ENCODE measurements around the gene CHN2. TPM values are rescaled to one million over a fixed set of nuclear protein-coding genes. Genes with fewer than 3 reads are reported as not detected.

Gene CHN2
- total and polyA plus RNA-seq, 2 donors (not counting 1 experiment from before 2014, with no cell fraction given): 0.86 to 1.4 TPM

GRCh38 chr7:29322023-29322712 is 127.6 kb downstream of the CHN2 start:
- WGBS (ENCODE audit: insufficient coverage): 88% methylated on average over 1 of the region's 3 CpGs
- ChIA-PET POLR2A (interaction anchor here (0.7 kb wide), 1 partner anchor 659 kb away, joined by 5 read pairs; no protein-coding TSS in a partner anchor), CTCF (no interaction called here)

More at GRCh38 chr7:29322023-29322712, 127.6 kb downstream of the CHN2 start:
- Histone ChIP-seq H3K4me1 (ENCODE audit: control insufficient read depth in 2 of 2, insufficient read depth in 2 of 2, low read length in 2 of 2) (peaks cover 10 to 16% of the 10 kb centered on the region in 2 donors), H3K36me3 (replicated peaks in 1 of 2; ENCODE audit: control extremely low read depth in 1 of 2, control insufficient read depth in 1 of 2, extremely low read depth in 1 of 2, insufficient read depth in 2 of 2, low read length in 1 of 2) (no peaks in the 10 kb centered on the region), H3K4me2 (replicated peaks; ENCODE audit: low read depth, low read length, poor library complexity, severe bottlenecking) (no peak overlapping the region), H4K20me1 (ENCODE audit: control insufficient read depth, insufficient read depth, low read length, poor library complexity, severe bottlenecking) (no peaks in the 10 kb centered on the region), H3K27ac (ENCODE audit: low read length in 2 of 2) (no peak overlapping the region), H2AFZ (ENCODE audit: insufficient read depth, low read depth, low read length, poor library complexity, severe bottlenecking) (no peak overlapping the region), H3K27me3 (replicated peaks in 1 of 4; ENCODE audit: control extremely low read depth in 1 of 4, control insufficient read depth in 3 of 4, insufficient read depth in 4 of 4, low read length in 3 of 4) (peaks cover 0 to 5% (median 0%) of the 10 kb centered on the region in 4 experiments), H3K79me2 (ENCODE audit: control insufficient read depth, insufficient read depth, low read length) (no peaks in the 10 kb centered on the region), H3K4me3 (ENCODE audit: control extremely low read depth in 1 of 5, extremely low read depth in 1 of 5, insufficient read depth in 1 of 5, low read depth in 2 of 5, low read length in 4 of 5) (no peak overlapping the region), H3K9ac (ENCODE audit: low read length) (no peak overlapping the region), H3K9me3 (ENCODE audit: control extremely low read depth in 1 of 3, control insufficient read depth in 2 of 3, insufficient read depth in 1 of 3, low read length in 2 of 3) (no peaks in the 10 kb centered on the region)
- Mint-ChIP-seq H3K4me3 (no peak overlapping the region), H3K9me3 (ENCODE audit: insufficient read depth) (no peaks in the 10 kb centered on the region), H3K27ac (no peak overlapping the region), H3K27me3 (peaks cover 10% of the 10 kb centered on the region), H3K4me1 (peaks cover 18% of the 10 kb centered on the region)
- no peak for TF ChIP-seq CTCF (IDR thresholded peaks at IDR 0.05)
- no peak for TF ChIP-seq EZH2 (IDR thresholded peaks at IDR 0.05; ENCODE audit: borderline replicate concordance, insufficient read depth, low read depth, low read length, poor library complexity, severe bottlenecking)
- DNase-seq (no peak), ATAC-seq (ENCODE audit: low read depth) (no peak)
- intact Hi-C loops (cut with micrococcal nuclease): no loop called here

Data from B cell (primary cell).